K562 (cell line): ENCODE measurements around the gene ATP6V0A1. TPM values are rescaled to one million over a fixed set of nuclear protein-coding genes. Genes with fewer than 3 reads are reported as not detected.

Source experiments
- ATAC-seq: fragments of 200-7000 bp; cut with Tn5 transposase; 3 replicates; pipeline ENCODE4 v1.9.1; 2020; ENCODE audit warnings: moderate library complexity
- BruUV-seq: library from RNA; stranded (reverse); fragments of 400-500 nt; replicated peaks from 2 replicates; lab custom pipeline; 2021; lab: Mats Ljungman, UMichigan
- CTCF ChIA-PET: fragments of 300-600 bp; formaldehyde crosslinking; extraction: SDS; loops from one replicate; lab custom pipeline; 2021; ENCODE audit warnings: low intra/inter-chr PET ratio; lab: Yijun Ruan, JAX
- POLR2A ChIA-PET: fragments of 300-600, 350-650 bp; sonication (Branson Sonifier 250); formaldehyde crosslinking; extraction: SDS; loops from one replicate; lab custom pipeline; 2021; ENCODE audit warnings: antibody characterized with exemption, inconsistent platforms; lab: Yijun Ruan, JAX
- DNase-seq, 4 experiments: peaks; one replicate each; pipeline versions ENCODE4 v3.0.0 to v3.0.0-alpha.2; 2011 to 2018; ENCODE audit warnings: low spot score in 3 of 4, mixed read lengths in 3 of 4; ENCODE audit errors: extremely low read depth in 1 of 4
- FAIRE-seq: peaks from 2 replicates; lab custom pipeline; 2011; peaks lifted over from hg19 to GRCh38; lab: Jason Lieb, UNC
- H2AFZ ChIP-seq: 2 replicates; pipeline ENCODE4 v1.6.0; 2011; ENCODE audit warnings: low read depth, low read length, control low read depth, inconsistent platforms
- H3K27ac ChIP-seq: fragments of 200-600 bp; 3 replicates; pipeline ENCODE4 v1.8.0; 2011; ENCODE audit warnings: low read depth, mild to moderate bottlenecking, control low read depth, inconsistent platforms, low read length, moderate library complexity, mixed read lengths; ENCODE audit errors: extremely low read depth
- H3K27me3 ChIP-seq, 2 experiments: fragments of 300-600 bp in 1 of 2; 2 replicates in 1 of 2; 3 replicates in 1 of 2; pipeline versions ENCODE4 v1.6.0 to v1.8.0; 2011; ENCODE audit warnings: inconsistent platforms in 2 of 2, low read length in 2 of 2, mild to moderate bottlenecking in 1 of 2, mixed read lengths in 1 of 2, moderate library complexity in 1 of 2; ENCODE audit not compliant: control insufficient read depth in 2 of 2, insufficient read depth in 2 of 2
- H3K36me3 ChIP-seq: fragments of 300-600 bp; 3 replicates; pipeline ENCODE4 v1.8.0; 2011; ENCODE audit warnings: mild to moderate bottlenecking, low read length, inconsistent platforms; ENCODE audit not compliant: control insufficient read depth, insufficient read depth
- H3K4me1 ChIP-seq, 2 experiments: fragments of 200-600 bp in 1 of 2; replicated peaks in 1 of 2; 2 replicates in 1 of 2; 3 replicates in 1 of 2; pipeline versions ENCODE4 v1.5.1 to v1.8.0; 2011; ENCODE audit warnings: inconsistent platforms in 2 of 2, low read length in 2 of 2, mild to moderate bottlenecking in 1 of 2, mixed read lengths in 1 of 2, moderate library complexity in 1 of 2; ENCODE audit not compliant: control insufficient read depth in 2 of 2, insufficient read depth in 2 of 2
- H3K4me2 ChIP-seq: 2 replicates; pipeline ENCODE4 v1.6.1; 2011; ENCODE audit warnings: low read length, control low read depth, inconsistent platforms, mixed read lengths; ENCODE audit not compliant: insufficient read depth
- H3K4me3 ChIP-seq: fragments of 200-600 bp; sonication (generic), shearing (Covaris generic); 2 replicates; pipeline ENCODE4 v1.5.1; 2016; ENCODE audit warnings: control low read depth, inconsistent platforms
- H3K79me2 ChIP-seq: fragments of 200-600 bp; 3 replicates; pipeline ENCODE4 v1.8.0; 2011; ENCODE audit warnings: low read length, inconsistent platforms; ENCODE audit not compliant: control insufficient read depth, insufficient read depth
- H3K9ac ChIP-seq, 2 experiments: 2 replicates each; pipeline versions ENCODE4 v1.6.0 to v1.6.1; 2011; ENCODE audit warnings: low read depth in 2 of 2, low read length in 2 of 2, control low read depth in 1 of 2, inconsistent platforms in 1 of 2, mild to moderate bottlenecking in 1 of 2, mixed read lengths in 1 of 2; ENCODE audit not compliant: insufficient read depth in 1 of 2
- H3K9me1 ChIP-seq: one replicate; pipeline ENCODE4 v1.6.0; 2011; ENCODE audit warnings: inconsistent platforms, mild to moderate bottlenecking, low read length, moderate library complexity; ENCODE audit not compliant: control insufficient read depth, insufficient read depth
- H3K9me3 ChIP-seq: replicated peaks from 2 replicates; pipeline ENCODE4 v1.5.1; 2011; ENCODE audit warnings: low read depth, low read length, inconsistent platforms; ENCODE audit not compliant: control insufficient read depth, insufficient read depth
- H4K20me1 ChIP-seq: replicated peaks from 2 replicates; pipeline ENCODE4 v1.6.1; 2011; ENCODE audit warnings: low read length, inconsistent platforms, mixed read lengths; ENCODE audit not compliant: control insufficient read depth, insufficient read depth
- BDP1 ChIP-seq: IDR thresholded peaks from 3 replicates; pipeline ENCODE4 v1.6.1; 2011; ENCODE audit not compliant: insufficient read length, insufficient read depth
- CBFA2T3 ChIP-seq: fragments of 450-650 bp; IDR thresholded peaks from 2 replicates; pipeline ENCODE4 v1.6.1; 2017
- CXXC5 ChIP-seq: fragments of 250-450 bp; sonication (Bioruptor Pico); IDR thresholded peaks from 2 replicates; pipeline ENCODE4 v1.8.0; 2022; ENCODE audit warnings: inconsistent platforms, mild to moderate bottlenecking, moderate library complexity
- FOXJ2 ChIP-seq: fragments of 200-800 bp; sonication (Bioruptor generic); IDR thresholded peaks from 2 replicates; pipeline ENCODE4 v1.6.1; 2016; ENCODE audit warnings: missing genetic modification characterization, missing compliant biosample characterization
- GTF2E2 ChIP-seq: fragments of 200-800 bp; sonication (Bioruptor generic); IDR thresholded peaks from 2 replicates; pipeline ENCODE4 v1.6.1; 2016; ENCODE audit warnings: missing genetic modification characterization, missing compliant biosample characterization
- HDAC1 ChIP-seq, 2 experiments: fragments of 450-650 bp; IDR thresholded peaks; 2 replicates each; pipeline ENCODE4 v1.6.1; 2016 to 2017; ENCODE audit warnings: inconsistent platforms in 1 of 2, mild to moderate bottlenecking in 1 of 2, moderate library complexity in 1 of 2
- HIVEP1 ChIP-seq: fragments of 250-450 bp; sonication (Bioruptor Pico); IDR thresholded peaks from 2 replicates; pipeline ENCODE4 v1.4.0; 2020; ENCODE audit warnings: mild to moderate bottlenecking
- MXI1 ChIP-seq: IDR thresholded peaks from 2 replicates; pipeline ENCODE4 v1.6.1; 2011; ENCODE audit warnings: low read depth, mild to moderate bottlenecking, improper control_type of control experiment, low read length
- MYC ChIP-seq, 2 experiments: fragments of 250-450 bp in 1 of 2; sonication (Bioruptor Pico) in 1 of 2; IDR thresholded peaks; 2 replicates each; pipeline versions ENCODE4 v1.5.1 to v1.6.1; 2012 to 2021; ENCODE audit warnings: low read depth in 2 of 2, borderline replicate concordance in 1 of 2, improper control_type of control experiment in 1 of 2, low read length in 1 of 2, mild to moderate bottlenecking in 1 of 2, moderate library complexity in 1 of 2
- MYNN ChIP-seq, 2 experiments: sonication (generic); formaldehyde crosslinking in 1 of 2; IDR thresholded peaks; 2 replicates each; pipeline versions ENCODE4 v1.5.0 to v1.6.1; 2016 to 2020; ENCODE audit warnings: antibody characterized with exemption in 1 of 2, missing genetic modification reagents in 1 of 2
- SAFB ChIP-seq: fragments of 200-400 bp; formaldehyde crosslinking; IDR thresholded peaks from 2 replicates; pipeline ENCODE4 v1.6.1; 2017; ENCODE audit warnings: low read depth, low read length, borderline replicate concordance
- TFAP4 ChIP-seq: sonication (generic); formaldehyde crosslinking; IDR thresholded peaks from 2 replicates; pipeline ENCODE4 v1.8.0; 2022; ENCODE audit warnings: missing genetic modification reagents, mild to moderate bottlenecking, moderate library complexity, borderline replicate concordance
- USF2 ChIP-seq: sonication (generic); formaldehyde crosslinking; IDR thresholded peaks from 2 replicates; pipeline ENCODE4 v1.5.0; 2020; ENCODE audit warnings: missing genetic modification reagents
- YY1 ChIP-seq, 3 experiments: IDR thresholded peaks; 2 replicates each; pipeline ENCODE4 v1.6.1; 2011; ENCODE audit warnings: low read length in 2 of 3, mild to moderate bottlenecking in 2 of 3, moderate library complexity in 2 of 3, borderline replicate concordance in 1 of 3, control low read depth in 1 of 3, low read depth in 1 of 3; ENCODE audit not compliant: insufficient read depth in 3 of 3, insufficient replicate concordance in 2 of 3, control insufficient read depth in 1 of 3, insufficient read length in 1 of 3; ENCODE audit errors: extremely low read depth in 1 of 3
- ZNF24 ChIP-seq: fragments of 450-650 bp; IDR thresholded peaks from 2 replicates; pipeline ENCODE4 v1.6.1; 2016
- WGBS: fragments of 100-300 bp; shearing (Covaris generic); methylation state at CpG from one replicate; pipeline ENCODE4 v1.1.6; 2016; ENCODE audit warnings: low coverage, mixed read lengths; ENCODE audit not compliant: insufficient coverage; ENCODE audit errors: missing lambda C conversion rate; 5-methylcytosine and 5-hydroxymethylcytosine counted together
- in situ Hi-C: fragments of 300-500 bp; cut with MboI; formaldehyde crosslinking; loops from 4 replicates; pipeline ENCODE4 v1.15.0; 2018; ENCODE audit warnings: inconsistent platforms, mixed read lengths
- intact Hi-C: fragments of 100-400 bp; cut with micrococcal nuclease; formaldehyde crosslinking; loops from 2 replicates; pipeline ENCODE4 v1.14.2; 2022
- polyA plus RNA-seq, 8 experiments: library from polyadenylated mRNA; depleted of rRNA in 4 of 8; stranded (reverse) in 5 of 8; unstranded in 3 of 8; fragments of >200 nt; fragmentation: Nextera tagmentation in 2 of 8; fragmentation: Illumina TruSeq in 1 of 8; extraction: Ambion mirVana in 2 of 8; extraction: Trizol in 1 of 8; gene quantifications; 2 replicates each; pipeline versions ENCODE4 v1.2.1 to v1.2.3, GENCODE V29; 2011 to 2014; ENCODE audit warnings: inconsistent platforms in 1 of 8, missing spikeins in 1 of 8
- total RNA-seq, 7 experiments: library from RNA; depleted of rRNA in 6 of 7; stranded (reverse); fragments of >200 nt in 6 of 7; fragmentation: Illumina TruSeq in 2 of 7; extraction: Trizol in 2 of 7; gene quantifications; 2 replicates each; pipeline versions ENCODE4 v1.2.1 to v1.2.3, GENCODE V29; 2011 to 2021; ENCODE audit warnings: low replicate concordance in 1 of 7
- TF ChIP-seq, protein P1 (sequence below): fragments of 200-800 bp; sonication (Bioruptor generic); IDR thresholded peaks from 2 replicates; pipeline ENCODE4 v1.6.1; 2017; ENCODE audit warnings: missing genetic modification characterization, missing compliant biosample characterization

ATP6V0A1 gene
- total and polyA plus RNA-seq, 9 of the 15 experiments (the other 6 are each of a cell fraction or from before 2014, with no cell fraction given): 11.8 to 158 (median 75.5) TPM

GRCh38 chr17:42536372-42537155, 77.9 kb downstream of the ATP6V0A1 start:
- Histone ChIP-seq H3K27ac (peak overlapping the region; percentile 80), H3K4me3 (peak overlapping the region; percentile 64), H3K79me2 (peaks cover 17% of the 10 kb centered on the region), H3K4me1 (peaks cover 26 to 54% of the 10 kb centered on the region in 2 experiments; a peak in 4 of 5 replicates), H3K27me3 (no peaks in the 10 kb centered on the region), H3K9me3 (no peaks in the 10 kb centered on the region), H3K36me3 (peaks cover 25% of the 10 kb centered on the region; the same call in 2 of the 3 replicates), H3K4me2 (peak overlapping the region; percentile 92), H4K20me1 (no peaks in the 10 kb centered on the region; the same call in 1 of the 2 replicates), H3K9me1 (no peaks in the 10 kb centered on the region), H3K9ac (peak overlapping the region; percentile 70 to 97), H2AFZ (peak overlapping the region; percentile 87)
- under 1% methylated on average over 46 of the region's 65 CpGs for WGBS
- intact Hi-C loops (no loop called here), in situ Hi-C loops (no loop called here)
- BruUV-seq: no TSS peak
- peak; percentile 81 for ATAC-seq
- POLR2A ChIA-PET: interaction anchor here (0.5 to 2.7 kb wide), 13 partner anchors 10 to 606 kb away, joined by 3 to 15 read pairs (median 4); partner anchors contain the start of gene ODAD4
- peak; percentile 69 for FAIRE-seq
- CTCF ChIA-PET: interaction anchor here (0.7 to 1.3 kb wide), 2 partner anchors 19 to 30 kb away, joined by 3 to 6 read pairs; partner anchors contain the start of gene MLX
- peak; percentile 90 to 97 (median 95) for DNase-seq
- TF ChIP-seq MYNN (IDR thresholded peaks at IDR 0.05) (peak; percentile 48; the same call in 1 of the 2 replicates), MYNN (CRISPR knock-in tag; IDR thresholded peaks at IDR 0.05) (no peak), CBFA2T3 (peak; percentile 43), HDAC1 (IDR thresholded peaks at IDR 0.05) (peak in 1 of 2 experiments; percentile 76; a peak in 2 of 4 replicates), YY1 (IDR thresholded peaks at IDR 0.05; ENCODE audit: borderline replicate concordance in 1 of 3, control insufficient read depth in 1 of 3, extremely low read depth in 1 of 3, insufficient read depth in 3 of 3, insufficient read length in 1 of 3, insufficient replicate concordance in 2 of 3, low read depth in 1 of 3, low read length in 2 of 3) (peak in 2 of 3 experiments; percentile 8 to 25), BDP1 (no peak), CXXC5 (CRISPR knock-in tag) (peak; percentile 65), USF2 (CRISPR knock-in tag) (no peak), FOXJ2 (tag) (0 out of 2 replicates have a peak, but pooled peaks have one; percentile 24), MYC (IDR thresholded peaks at IDR 0.05; ENCODE audit: low read depth, low read length) (peak; percentile 56; the same call in 1 of the 2 replicates), MYC (CRISPR knock-in tag; IDR thresholded peaks at IDR 0.05; ENCODE audit: borderline replicate concordance, low read depth) (no peak), SAFB (no peak; the same call in 1 of the 2 replicates), HIVEP1 (CRISPR knock-in tag) (0 out of 2 replicates have a peak, but pooled peaks have one; percentile 8), MXI1 (peak; percentile 64; the same call in 1 of the 2 replicates), ZNF24 (peak; percentile 10; the same call in 1 of the 2 replicates), GTF2E2 (tag) (0 out of 2 replicates have a peak, but pooled peaks have one; percentile 48), TFAP4 (peak; percentile 92)
- TF ChIP-seq, protein P1, sequence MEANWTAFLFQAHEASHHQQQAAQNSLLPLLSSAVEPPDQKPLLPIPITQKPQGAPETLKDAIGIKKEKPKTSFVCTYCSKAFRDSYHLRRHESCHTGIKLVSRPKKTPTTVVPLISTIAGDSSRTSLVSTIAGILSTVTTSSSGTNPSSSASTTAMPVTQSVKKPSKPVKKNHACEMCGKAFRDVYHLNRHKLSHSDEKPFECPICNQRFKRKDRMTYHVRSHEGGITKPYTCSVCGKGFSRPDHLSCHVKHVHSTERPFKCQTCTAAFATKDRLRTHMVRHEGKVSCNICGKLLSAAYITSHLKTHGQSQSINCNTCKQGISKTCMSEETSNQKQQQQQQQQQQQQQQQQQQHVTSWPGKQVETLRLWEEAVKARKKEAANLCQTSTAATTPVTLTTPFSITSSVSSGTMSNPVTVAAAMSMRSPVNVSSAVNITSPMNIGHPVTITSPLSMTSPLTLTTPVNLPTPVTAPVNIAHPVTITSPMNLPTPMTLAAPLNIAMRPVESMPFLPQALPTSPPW: peak; percentile 62
